Liver (tissue), 9 donors: ENCODE measurements around the gene UBE2QL1. TPM values are rescaled to one million over a fixed set of nuclear protein-coding genes. Genes with fewer than 3 reads are reported as not detected.

Source experiments
- DNase-seq: peaks from one replicate; pipeline ENCODE4 v3.0.0-alpha.2; 2017; ENCODE audit warnings: low spot score
- H3K27ac ChIP-seq, 2 donors: one replicate each; pipeline ENCODE4 v1.7.0; 2013; ENCODE audit warnings: inconsistent platforms in 2 of 2, low read length in 2 of 2, control low read depth in 1 of 2, low read depth in 1 of 2, mild to moderate bottlenecking in 1 of 2
- H3K27me3 ChIP-seq, 4 donors: one replicate each; pipeline versions ENCODE4 v1.6.1 to v1.7.0; 2013; ENCODE audit warnings: low read length in 3 of 4, inconsistent platforms in 1 of 4, mild to moderate bottlenecking in 1 of 4, moderate library complexity in 1 of 4; ENCODE audit not compliant: control insufficient read depth in 4 of 4, insufficient read depth in 4 of 4
- H3K36me3 ChIP-seq, 4 donors: one replicate each; pipeline versions ENCODE4 v1.6.1 to v1.7.0; 2013; ENCODE audit warnings: low read length in 3 of 4, mild to moderate bottlenecking in 3 of 4, low read depth in 1 of 4, moderate library complexity in 1 of 4; ENCODE audit not compliant: control insufficient read depth in 4 of 4, insufficient read depth in 3 of 4
- H3K4me1 ChIP-seq, 4 donors: one replicate each; pipeline versions ENCODE4 v1.6.1 to v1.7.0; 2013; ENCODE audit warnings: low read length in 3 of 4, mild to moderate bottlenecking in 3 of 4, moderate library complexity in 1 of 4; ENCODE audit not compliant: control insufficient read depth in 4 of 4, insufficient read depth in 4 of 4
- H3K4me3 ChIP-seq, 3 donors: one replicate each; pipeline versions ENCODE4 v1.6.1 to v1.7.0; 2013; ENCODE audit warnings: low read length in 3 of 3, control low read depth in 1 of 3, low read depth in 1 of 3, mild to moderate bottlenecking in 1 of 3
- H3K9ac ChIP-seq, 2 donors: one replicate each; pipeline ENCODE4 v1.7.0; 2013; ENCODE audit warnings: low read length in 2 of 2, mild to moderate bottlenecking in 2 of 2, moderate library complexity in 2 of 2, control low read depth in 1 of 2, low read depth in 1 of 2
- H3K9me3 ChIP-seq, 4 donors: one replicate each; pipeline versions ENCODE4 v1.6.1 to v1.7.0; 2013; ENCODE audit warnings: low read length in 3 of 4; ENCODE audit not compliant: control insufficient read depth in 4 of 4
- ATF3 ChIP-seq: IDR thresholded peaks from 2 replicates; pipeline ENCODE4 v1.6.1; 2016; ENCODE audit warnings: antibody characterized with exemption
- CTCF ChIP-seq: fragments of 150-350 bp; IDR thresholded peaks from 2 replicates; pipeline ENCODE4 v1.5.1; 2017; ENCODE audit warnings: improper control_type of control experiment, low read depth, low read length; ENCODE audit not compliant: missing input control
- EGR1 ChIP-seq, 2 donors: IDR thresholded peaks; 2 replicates each; pipeline ENCODE4 v1.6.1; 2016 to 2018; ENCODE audit warnings: antibody characterized with exemption in 2 of 2, low read depth in 2 of 2
- FOXA2 ChIP-seq: IDR thresholded peaks from 2 replicates; pipeline ENCODE4 v1.6.1; 2016; ENCODE audit warnings: antibody characterized with exemption
- GABPA ChIP-seq, 2 donors: IDR thresholded peaks in 1 of 2; conservative IDR thresholded peaks in 1 of 2; 2 replicates each; pipeline ENCODE4 v1.6.1; 2016; ENCODE audit warnings: antibody characterized with exemption in 2 of 2, mild to moderate bottlenecking in 1 of 2, moderate library complexity in 1 of 2
- HNF4G ChIP-seq: IDR thresholded peaks from 2 replicates; pipeline ENCODE4 v1.6.1; 2016; ENCODE audit warnings: antibody characterized with exemption
- JUND ChIP-seq, 2 donors: IDR thresholded peaks; 2 replicates each; pipeline ENCODE4 v1.6.1; 2016; ENCODE audit warnings: antibody characterized with exemption in 2 of 2
- MAX ChIP-seq: IDR thresholded peaks from 2 replicates; pipeline ENCODE4 v1.6.1; 2016; ENCODE audit warnings: antibody characterized with exemption
- NR2F2 ChIP-seq: IDR thresholded peaks from 2 replicates; pipeline ENCODE4 v1.6.1; 2016; ENCODE audit warnings: antibody characterized with exemption
- RAD21 ChIP-seq, 2 donors: IDR thresholded peaks; 2 replicates each; pipeline ENCODE4 v1.6.1; 2016; ENCODE audit warnings: antibody characterized with exemption in 2 of 2, mild to moderate bottlenecking in 2 of 2
- REST ChIP-seq: IDR thresholded peaks from 2 replicates; pipeline ENCODE4 v1.6.1; 2016; ENCODE audit warnings: antibody characterized with exemption, mild to moderate bottlenecking
- RXRA ChIP-seq, 2 donors: IDR thresholded peaks; 2 replicates each; pipeline ENCODE4 v1.6.1; 2017 to 2018; ENCODE audit warnings: antibody characterized with exemption in 2 of 2, mild to moderate bottlenecking in 1 of 2
- TAF1 ChIP-seq: conservative IDR thresholded peaks from 2 replicates; pipeline ENCODE4 v1.6.1; 2016; ENCODE audit warnings: antibody characterized with exemption, mild to moderate bottlenecking
- YY1 ChIP-seq: IDR thresholded peaks from 2 replicates; pipeline ENCODE4 v1.6.1; 2016; ENCODE audit warnings: antibody characterized with exemption, mild to moderate bottlenecking
- ZBTB33 ChIP-seq: IDR thresholded peaks from 2 replicates; pipeline ENCODE4 v1.6.1; 2016; ENCODE audit warnings: antibody characterized with exemption
- WGBS: extraction: QIAGEN DNeasy Blood & Tissue Kit; methylation state at CpG from one replicate; pipeline ENCODE4 v1.1.7; 2013; 5-methylcytosine and 5-hydroxymethylcytosine counted together
- polyA plus RNA-seq, 2 donors: library from polyadenylated mRNA; stranded (reverse) in 1 of 2; unstranded in 1 of 2; fragments of 200-250 nt in 1 of 2; fragments of >200 nt in 1 of 2; fragmentation: Nextera tagmentation in 1 of 2; extraction: Ambion mirVana in 1 of 2; gene quantifications; one replicate each; pipeline versions ENCODE4 v1.2.1 to v1.2.3, GENCODE V29; 2013 to 2015
- total RNA-seq, 2 donors: library from RNA; depleted of rRNA; stranded (reverse); fragments of >200 nt; gene quantifications; one replicate each; pipeline ENCODE4 v1.2.3, GENCODE V29; 2014
- donor health status: healthy.
- donor health status: healthy.
- donor health status: healthy.
- donor health status: healthy.
- donor health status: healthy.

UBE2QL1 gene
- total RNA-seq, result under 1 TPM; 0.09 to 0.59 TPM
- 1 to 10 TPM in 1 of 2 donors, under 1 TPM in 1; 0.14 to 1.9 TPM for polyA plus RNA-seq

- H3K4me1 ChIP-seq, result peaks cover 3 to 13% (median 9%) of the 10 kb centered on the region in 4 donors
- H3K9me3 ChIP-seq, result no peaks in the 10 kb centered on the region
- no peaks in the 10 kb centered on the region for H3K27me3 ChIP-seq
- peak within 1 kb of the TSS; percentile 52 to 79 (median 54) for H3K4me3 ChIP-seq
- H3K9ac ChIP-seq, result no peak within 1 kb of the TSS
- no peak for TF ChIP-seq CTCF
- no peak for TF ChIP-seq RAD21 (IDR thresholded peaks at IDR 0.05)
- no peak for TF ChIP-seq TAF1
- TF ChIP-seq YY1, result no peak
- TF ChIP-seq GABPA (IDR thresholded peaks at IDR 0.05 in 1 of 2, conservative IDR thresholded peaks at IDR 0.05 in 1 of 2), result no peak
- TF ChIP-seq EGR1 (IDR thresholded peaks at IDR 0.05; ENCODE audit: low read depth in 2 of 2), result no peak
- TF ChIP-seq ATF3, result no peak
- no peak for TF ChIP-seq JUND (IDR thresholded peaks at IDR 0.05)
- no peak for TF ChIP-seq REST
- TF ChIP-seq NR2F2, result no peak
- TF ChIP-seq MAX, result no peak
- TF ChIP-seq FOXA2, result no peak
- no peak for TF ChIP-seq HNF4G
- no peak within 1 kb of the TSS for H3K27ac ChIP-seq
- 2% methylated on average over 101 of the region's 103 CpGs for WGBS
- DNase-seq, result no peak
- H3K36me3 ChIP-seq, result no peaks in the 10 kb centered on the region
These were observed at the start of gene UBE2QL1 for GRCh38 chr5:6448622-6449464. Gene UBE2QL1 (plus strand): TSS chr5:6448859. CDS start chr5:6448894, 35 bp downstream.

- Histone ChIP-seq H3K4me3 (no peak overlapping the region), H3K9me3 (no peaks in the 10 kb centered on the region), H3K36me3 (no peaks in the 10 kb centered on the region), H3K9ac (no peak overlapping the region), H3K4me1 (no peaks in the 10 kb centered on the region), H3K27me3 (no peaks in the 10 kb centered on the region), H3K27ac (no peak overlapping the region)
- WGBS, result 81% methylated on average over 13 of the region's 13 CpGs
- DNase-seq, result peak; percentile 5
- no peak for TF ChIP-seq ZBTB33
- TF ChIP-seq JUND (IDR thresholded peaks at IDR 0.05), result no peak
- TF ChIP-seq CTCF, result no peak
- TF ChIP-seq FOXA2, result no peak
- TF ChIP-seq RXRA (IDR thresholded peaks at IDR 0.05), result no peak
These were observed 48.4 kb upstream of the UBE2QL1 start for GRCh38 chr5:6399980-6400910.
